Measurements from ENCODE around the gene FAM163B. TPM values are rescaled to one million over a fixed set of nuclear protein-coding genes. Genes with fewer than 3 reads are reported as not detected.

The FAM163B gene
- total RNA-seq, 1 donor = not detected

GRCh38 chr9:133560311-133560710 lies 48.9 kb downstream of the FAM163B start:
- Histone ChIP-seq H3K27me3 (ENCODE audit: insufficient read depth, low read length) (peaks cover 5% of the 10 kb centered on the region), H3K4me1 (ENCODE audit: insufficient read depth, low read length) (peaks cover 11% of the 10 kb centered on the region), H3K79me2 (ENCODE audit: insufficient read depth, low read length) (no peaks in the 10 kb centered on the region), H3K4me3 (ENCODE audit: insufficient read depth, low read length) (no peak overlapping the region), H3K4me2 (ENCODE audit: insufficient read depth, low read length) (no peak overlapping the region), H3K36me3 (ENCODE audit: insufficient read depth, low read length) (no peaks in the 10 kb centered on the region), H3K27ac (ENCODE audit: low read depth, low read length) (no peak overlapping the region), H4K20me1 (ENCODE audit: insufficient read depth, low read length) (no peaks in the 10 kb centered on the region), H2AFZ (ENCODE audit: low read length) (no peak overlapping the region), H3K9me3 (ENCODE audit: low read depth, low read length) (no peaks in the 10 kb centered on the region)
- TF ChIP-seq, protein P1, sequence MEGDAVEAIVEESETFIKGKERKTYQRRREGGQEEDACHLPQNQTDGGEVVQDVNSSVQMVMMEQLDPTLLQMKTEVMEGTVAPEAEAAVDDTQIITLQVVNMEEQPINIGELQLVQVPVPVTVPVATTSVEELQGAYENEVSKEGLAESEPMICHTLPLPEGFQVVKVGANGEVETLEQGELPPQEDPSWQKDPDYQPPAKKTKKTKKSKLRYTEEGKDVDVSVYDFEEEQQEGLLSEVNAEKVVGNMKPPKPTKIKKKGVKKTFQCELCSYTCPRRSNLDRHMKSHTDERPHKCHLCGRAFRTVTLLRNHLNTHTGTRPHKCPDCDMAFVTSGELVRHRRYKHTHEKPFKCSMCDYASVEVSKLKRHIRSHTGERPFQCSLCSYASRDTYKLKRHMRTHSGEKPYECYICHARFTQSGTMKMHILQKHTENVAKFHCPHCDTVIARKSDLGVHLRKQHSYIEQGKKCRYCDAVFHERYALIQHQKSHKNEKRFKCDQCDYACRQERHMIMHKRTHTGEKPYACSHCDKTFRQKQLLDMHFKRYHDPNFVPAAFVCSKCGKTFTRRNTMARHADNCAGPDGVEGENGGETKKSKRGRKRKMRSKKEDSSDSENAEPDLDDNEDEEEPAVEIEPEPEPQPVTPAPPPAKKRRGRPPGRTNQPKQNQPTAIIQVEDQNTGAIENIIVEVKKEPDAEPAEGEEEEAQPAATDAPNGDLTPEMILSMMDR (IDR thresholded peaks at IDR 0.05; ENCODE audit: extremely low read depth, low read depth, low read length) = no peak
- no peak for DNase-seq (ENCODE audit: insufficient read length, low spot score, missing footprints)

DNA sequence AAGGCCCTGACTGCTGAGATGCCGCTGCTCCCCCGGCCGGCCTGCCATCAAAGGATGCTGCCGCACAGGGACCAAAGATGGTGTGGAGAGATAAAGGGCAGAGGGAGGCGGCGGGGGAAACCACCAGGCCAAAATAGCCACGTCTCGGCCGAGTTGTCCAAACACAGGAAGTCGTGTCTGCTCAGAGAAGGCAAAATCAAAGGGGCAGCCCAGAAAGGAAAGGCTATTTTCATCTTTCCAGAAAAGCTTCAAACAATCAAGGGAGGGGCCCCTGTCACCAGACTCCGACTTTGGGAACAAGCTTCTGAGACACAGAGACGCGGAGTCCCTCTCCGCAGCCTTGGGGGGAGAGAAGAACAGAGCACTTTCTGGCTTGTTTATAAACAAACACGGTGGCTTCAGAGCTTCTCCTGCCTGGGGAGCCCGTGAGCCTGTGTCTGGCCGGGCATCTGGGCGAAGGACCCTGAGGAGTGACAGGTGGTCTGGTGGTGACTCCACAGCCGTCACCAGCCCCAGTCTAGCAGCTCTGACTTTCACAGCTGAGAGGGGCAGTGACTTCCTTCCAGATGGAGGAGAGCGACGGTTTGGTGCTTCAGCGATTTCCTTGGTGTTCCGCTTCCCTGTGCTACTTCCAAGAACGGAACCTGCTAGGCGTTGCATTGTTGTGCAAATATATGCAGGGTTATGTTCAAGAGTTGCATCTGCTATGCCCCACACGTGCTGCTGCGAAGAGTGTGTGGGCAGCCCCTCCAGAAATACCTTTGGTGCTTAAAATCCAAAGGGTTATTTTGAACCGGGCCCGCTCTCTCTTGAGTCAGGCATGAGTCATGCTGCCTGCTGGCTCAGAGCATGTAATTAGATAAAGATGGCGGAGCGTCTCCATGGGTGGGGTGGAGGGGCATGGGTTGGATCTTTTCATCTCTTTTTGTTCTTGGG lies 50.7 kb downstream of the FAM163B start:
- Histone ChIP-seq H3K4me1 (ENCODE audit: insufficient read depth, low read length) (peaks cover 11% of the 10 kb centered on the region), H3K27ac (ENCODE audit: low read depth, low read length) (peak overlapping the region; percentile 1), H3K36me3 (ENCODE audit: insufficient read depth, low read length) (no peaks in the 10 kb centered on the region), H4K20me1 (ENCODE audit: insufficient read depth, low read length) (no peaks in the 10 kb centered on the region), H3K79me2 (ENCODE audit: insufficient read depth, low read length) (no peaks in the 10 kb centered on the region), H3K4me3 (ENCODE audit: insufficient read depth, low read length) (peak overlapping the region; percentile 33), H3K27me3 (ENCODE audit: insufficient read depth, low read length) (peaks cover 5% of the 10 kb centered on the region), H3K4me2 (ENCODE audit: insufficient read depth, low read length) (peak overlapping the region; percentile 60), H2AFZ (ENCODE audit: low read length) (peak overlapping the region; percentile 76), H3K9me3 (ENCODE audit: low read depth, low read length) (no peaks in the 10 kb centered on the region)
- TF ChIP-seq, protein P1 (IDR thresholded peaks at IDR 0.05; ENCODE audit: extremely low read depth, low read depth, low read length) = no peak
- DNase-seq (ENCODE audit: insufficient read length, low spot score, missing footprints) = peak; percentile 99

GRCh38 chr9:133557581-133557980 lies 51.6 kb downstream of the FAM163B start:
- Histone ChIP-seq H3K36me3 (ENCODE audit: insufficient read depth, low read length) (no peaks in the 10 kb centered on the region), H3K79me2 (ENCODE audit: insufficient read depth, low read length) (no peaks in the 10 kb centered on the region), H3K4me1 (ENCODE audit: insufficient read depth, low read length) (peaks cover 11% of the 10 kb centered on the region), H3K9me3 (ENCODE audit: low read depth, low read length) (no peaks in the 10 kb centered on the region), H3K27ac (ENCODE audit: low read depth, low read length) (no peak overlapping the region), H2AFZ (ENCODE audit: low read length) (no peak overlapping the region), H3K27me3 (ENCODE audit: insufficient read depth, low read length) (no peaks in the 10 kb centered on the region), H3K4me2 (ENCODE audit: insufficient read depth, low read length) (no peak overlapping the region), H4K20me1 (ENCODE audit: insufficient read depth, low read length) (no peaks in the 10 kb centered on the region), H3K4me3 (ENCODE audit: insufficient read depth, low read length) (no peak overlapping the region)
- no peak for DNase-seq (ENCODE audit: insufficient read length, low spot score, missing footprints)
- TF ChIP-seq, protein P1 (IDR thresholded peaks at IDR 0.05; ENCODE audit: extremely low read depth, low read depth, low read length) = no peak

- Histone ChIP-seq H3K9me3 (ENCODE audit: low read depth, low read length) (no peaks in the 10 kb centered on the region), H3K27ac (ENCODE audit: low read depth, low read length) (no peak overlapping the region), H3K36me3 (ENCODE audit: insufficient read depth, low read length) (no peaks in the 10 kb centered on the region), H3K4me3 (ENCODE audit: insufficient read depth, low read length) (no peak overlapping the region), H3K79me2 (ENCODE audit: insufficient read depth, low read length) (no peaks in the 10 kb centered on the region), H3K27me3 (ENCODE audit: insufficient read depth, low read length) (no peaks in the 10 kb centered on the region), H2AFZ (ENCODE audit: low read length) (no peak overlapping the region), H3K4me1 (ENCODE audit: insufficient read depth, low read length) (peaks cover 11% of the 10 kb centered on the region), H4K20me1 (ENCODE audit: insufficient read depth, low read length) (no peaks in the 10 kb centered on the region), H3K4me2 (ENCODE audit: insufficient read depth, low read length) (no peak overlapping the region)
- TF ChIP-seq, protein P1 (IDR thresholded peaks at IDR 0.05; ENCODE audit: extremely low read depth, low read depth, low read length) = no peak
- peak; percentile 92 for DNase-seq (ENCODE audit: insufficient read length, low spot score, missing footprints)
Measured at GRCh38 chr9:133556354-133556753, 52.8 kb downstream of the FAM163B start.
